Stimulated activated CD8-positive, alpha-beta memory T cell treated with anti-CD3 and anti-CD28 coated beads, Interleukin-2, amount 100 ng/mL, for 48 hours (primary cell): ENCODE data around the gene SLC7A6.
A peak's percentile ranks its signal among the peaks of the same experiment; 100 is the strongest.
"Not testable (repeated sequence)": the region's sequence is repeated elsewhere in the genome, so short reads cannot be mapped to it uniquely, and the experiment has no call there.

Experiments used
- DNase-seq, 2 donors: peaks; one replicate each; pipeline ENCODE4 v3.0.0-alpha.2; 2020; ENCODE audit warnings: low read depth in 2 of 2

Gene SLC7A6

DNA sequence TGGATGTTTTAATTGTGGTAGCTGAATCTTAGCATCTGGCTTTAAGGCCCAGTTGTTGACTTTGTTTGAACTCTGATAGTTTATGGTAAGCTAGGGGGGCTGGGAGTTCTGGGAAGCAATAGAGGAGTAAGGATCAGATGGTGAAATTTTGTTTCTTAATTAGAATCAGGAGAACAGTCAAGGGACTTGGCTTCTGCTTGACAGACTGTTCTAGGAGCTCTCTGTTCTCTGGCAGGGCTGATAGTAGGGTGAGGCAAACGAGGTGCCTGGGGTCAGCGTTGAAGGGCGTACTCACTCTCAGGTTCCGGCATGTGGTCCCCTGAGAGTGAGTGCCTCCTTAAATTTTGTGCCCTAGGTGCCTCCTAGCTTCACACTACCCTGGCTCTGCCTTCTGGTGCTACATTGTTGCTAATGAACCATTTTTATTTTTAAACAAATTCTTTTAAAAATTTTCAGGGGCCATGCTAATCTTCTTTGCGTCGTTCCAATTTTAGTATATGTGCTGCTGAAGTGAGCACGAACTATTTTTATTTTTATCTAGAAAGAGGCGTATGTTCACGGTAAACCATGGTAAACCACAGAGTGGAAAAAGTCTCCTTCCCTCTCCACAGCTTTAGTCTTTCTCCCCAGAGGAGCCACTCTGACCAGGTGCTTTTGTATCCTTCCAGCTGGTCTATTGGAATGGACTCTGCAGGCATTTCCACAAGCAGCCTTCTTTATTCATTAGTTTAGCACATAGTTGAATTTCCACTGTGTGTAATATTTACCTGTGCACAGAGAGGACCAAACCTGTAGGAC lies 19.7 kb downstream of the SLC7A6 start:
- DNase-seq = no peak

DNA sequence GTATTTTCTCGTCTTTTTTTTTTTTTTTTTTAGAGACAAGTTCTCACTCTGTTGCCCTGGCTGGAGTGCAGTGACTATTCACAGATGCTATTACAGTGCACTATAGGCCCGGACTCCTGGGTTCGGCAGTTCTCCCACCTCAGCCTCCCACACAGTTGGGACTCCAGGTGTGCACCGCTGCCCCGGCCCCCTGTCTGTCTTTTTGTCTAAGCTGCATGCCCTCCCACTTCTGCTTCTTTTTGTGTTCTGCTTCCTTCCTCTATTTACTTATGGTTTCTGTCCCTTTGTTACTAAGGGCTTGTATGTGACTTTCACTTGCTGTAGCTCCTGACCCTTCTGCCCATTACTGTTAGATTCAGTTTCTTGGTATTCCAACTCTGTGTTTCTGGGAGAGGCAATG lies 20.5 kb downstream of the SLC7A6 start:
- no peak for DNase-seq

- DNase-seq = no peak
These were observed 21.4 kb downstream of the SLC7A6 start for GRCh38 chr16:68285683-68286082.

DNA sequence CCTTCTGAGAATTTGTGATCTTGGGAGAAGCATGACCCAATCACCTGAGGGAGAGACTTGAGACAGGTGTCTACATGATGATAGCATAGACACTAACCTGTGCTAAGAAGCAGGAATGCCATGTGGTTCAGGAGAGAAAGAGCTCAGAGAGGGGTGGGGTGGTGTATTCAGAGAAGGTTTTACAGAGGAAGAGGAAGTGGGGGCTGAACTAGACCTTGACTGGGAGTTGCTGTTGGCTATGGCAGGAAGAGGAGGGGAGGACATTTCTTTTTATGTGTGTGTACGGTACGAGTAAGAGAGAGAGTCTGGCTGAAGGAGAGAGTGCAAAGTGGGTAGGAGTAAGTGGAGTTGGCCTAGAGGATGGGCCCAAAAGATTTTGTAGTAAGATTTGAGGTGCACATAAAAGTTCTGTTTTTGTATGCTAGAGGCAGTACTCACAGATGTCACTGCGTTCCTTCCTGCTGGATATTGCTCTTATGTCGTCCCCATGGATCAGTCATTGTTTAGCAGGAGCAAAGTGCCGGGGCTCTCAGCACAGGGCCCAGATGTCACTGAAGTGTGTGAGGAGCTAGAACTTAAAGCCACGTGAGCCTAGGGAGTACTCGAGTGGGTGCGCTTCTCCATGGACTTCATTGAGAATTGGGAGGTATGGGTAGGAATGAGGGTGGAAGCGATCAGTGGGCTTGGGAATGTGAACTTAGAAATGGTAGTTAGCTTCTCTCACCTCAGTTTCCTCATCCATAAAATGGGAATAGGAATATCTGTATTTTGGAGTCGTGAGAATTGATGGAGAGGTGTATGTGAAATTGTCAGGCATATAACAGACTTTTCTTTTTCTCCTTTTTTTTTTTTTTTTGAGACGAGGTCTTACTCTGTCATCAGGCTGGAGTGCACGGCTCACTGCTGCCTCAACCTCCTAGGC lies 22.1 kb downstream of the SLC7A6 start:
- no peak for DNase-seq

DNA sequence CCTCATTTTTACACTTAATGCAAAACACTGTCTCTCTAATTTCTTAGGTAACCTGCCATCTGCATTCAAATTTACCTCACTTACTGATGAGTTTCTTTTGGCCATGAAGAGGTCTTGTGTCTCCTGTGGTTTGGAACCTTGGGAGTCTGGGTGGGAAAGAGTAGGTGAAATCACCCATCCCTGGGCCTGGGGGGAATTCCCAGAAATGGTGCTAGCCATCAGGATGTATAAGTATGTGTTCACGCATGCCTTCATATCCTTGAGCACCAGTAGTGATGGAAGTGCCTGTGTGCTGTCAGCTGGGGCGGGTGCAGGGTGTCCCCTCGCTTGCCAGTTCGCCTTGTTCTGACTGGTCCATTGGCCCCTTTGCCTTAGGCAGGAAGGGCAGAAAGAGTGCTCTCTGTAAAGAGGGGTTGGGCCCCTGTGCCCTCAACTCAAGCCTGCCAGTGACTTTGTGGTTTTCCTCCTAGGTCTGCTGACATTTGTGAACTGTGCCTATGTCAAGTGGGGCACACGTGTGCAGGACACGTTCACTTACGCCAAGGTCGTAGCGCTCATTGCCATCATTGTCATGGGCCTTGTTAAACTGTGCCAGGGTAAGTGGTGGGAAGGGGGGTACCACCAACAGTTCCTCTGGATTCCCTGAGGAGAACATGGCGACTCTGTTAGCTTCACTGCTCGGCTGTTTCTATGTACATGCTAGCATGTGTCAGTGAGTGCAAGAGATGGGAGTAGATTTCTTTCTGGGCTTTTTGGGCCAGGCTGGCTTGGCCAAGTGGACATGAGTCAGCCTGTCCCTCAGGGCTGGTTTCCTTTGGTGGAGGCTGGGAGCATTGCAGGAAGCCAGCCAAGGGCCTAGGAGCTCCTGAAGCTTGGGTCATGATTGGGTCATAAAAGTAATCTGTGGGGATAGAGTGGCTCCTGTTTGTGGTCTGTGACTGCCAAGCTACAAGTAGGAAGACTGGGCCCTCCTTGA lies 23.2 kb downstream of the SLC7A6 start:
- DNase-seq = no peak

DNA sequence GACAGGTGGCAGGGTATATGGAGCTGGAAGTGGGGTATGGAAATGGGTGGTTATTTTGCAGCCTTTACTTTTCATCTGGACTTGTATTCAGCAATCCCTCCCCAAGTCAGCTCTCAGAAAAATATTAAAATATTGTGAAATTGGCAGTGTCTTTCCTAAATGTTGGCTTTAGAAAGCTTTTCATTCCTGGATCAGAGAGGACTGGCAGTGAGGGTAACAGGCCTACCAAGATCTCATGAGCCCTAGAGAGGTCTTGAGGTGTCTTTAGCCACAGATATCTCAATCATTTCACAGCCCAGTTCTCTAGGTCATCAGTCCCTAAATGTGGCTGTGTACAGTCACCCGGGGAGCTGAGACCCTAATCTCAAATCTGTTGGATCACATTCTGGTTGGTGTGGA lies 23.9 kb downstream of the SLC7A6 start:
- DNase-seq = no peak

DNA sequence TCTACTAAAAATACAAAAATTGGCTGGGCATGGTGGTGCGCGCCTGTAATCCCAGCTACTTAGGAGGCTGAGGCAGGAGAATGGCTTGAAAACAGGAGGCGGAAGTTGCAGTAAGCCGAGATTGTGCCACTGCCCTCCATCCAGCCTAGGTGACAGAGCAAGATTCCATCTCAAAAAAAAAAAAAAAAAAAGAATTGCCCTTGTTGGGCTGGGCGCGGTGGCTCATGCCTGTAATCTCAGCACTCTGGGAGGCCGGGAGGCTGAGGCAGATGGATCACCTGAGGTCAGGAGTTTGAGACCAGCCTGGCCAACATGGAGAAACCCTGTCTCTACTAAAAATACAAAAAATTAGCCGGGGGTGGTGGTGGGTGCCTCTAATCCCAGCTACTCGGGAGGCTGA lies 24.5 kb downstream of the SLC7A6 start:
- not testable (repeated sequence) for DNase-seq

- no peak for DNase-seq
These were observed 24.9 kb downstream of the SLC7A6 start for GRCh38 chr16:68289202-68289601.

GRCh38 chr16:68289621-68290329 lies 25.4 kb downstream of the SLC7A6 start:
- DNase-seq = peak in 1 of 2 donors; percentile 52

DNA sequence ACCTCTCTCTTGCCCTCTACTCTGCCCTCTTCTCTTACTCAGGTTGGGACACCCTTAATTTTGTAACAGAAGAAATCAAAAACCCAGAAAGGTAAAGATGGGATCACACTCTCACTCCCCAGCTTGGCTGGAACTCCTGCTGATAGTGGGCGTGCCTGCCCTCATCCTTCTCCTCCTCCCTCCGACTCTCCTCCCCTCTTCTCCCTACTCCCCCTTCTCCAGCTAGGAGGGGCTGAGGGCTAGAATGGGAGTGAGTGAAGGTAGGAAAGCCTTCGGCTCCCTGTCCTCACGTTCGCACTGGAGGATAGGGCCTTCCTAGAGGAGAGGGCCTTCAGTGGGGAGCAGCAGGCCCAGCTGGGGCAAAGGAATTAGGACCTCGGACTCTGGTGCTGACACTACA lies 26.1 kb downstream of the SLC7A6 start:
- DNase-seq = no peak

DNA sequence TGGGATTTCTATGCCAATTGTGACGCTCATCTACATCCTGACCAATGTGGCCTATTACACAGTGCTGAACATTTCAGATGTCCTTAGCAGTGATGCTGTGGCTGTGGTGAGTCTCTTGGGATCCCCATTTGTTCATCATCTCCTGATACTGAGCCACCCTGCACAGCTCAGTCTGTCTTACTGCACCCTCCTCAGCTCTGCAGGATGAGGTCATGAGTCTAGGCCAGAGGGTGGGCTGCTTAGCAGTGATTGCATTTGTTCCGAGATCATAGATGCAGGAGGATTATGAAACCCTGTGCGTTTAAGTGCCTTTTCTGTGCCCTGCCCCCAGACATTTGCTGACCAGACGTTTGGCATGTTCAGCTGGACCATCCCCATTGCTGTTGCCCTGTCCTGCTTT lies 26.9 kb downstream of the SLC7A6 start:
- no peak for DNase-seq

- no peak for DNase-seq
These were observed 28.1 kb downstream of the SLC7A6 start for GRCh38 chr16:68292425-68292824.

GRCh38 chr16:68296291-68296690 lies 32.0 kb downstream of the SLC7A6 start:
- no peak for DNase-seq

GRCh38 chr16:68296693-68297092 lies 32.4 kb downstream of the SLC7A6 start:
- DNase-seq = no peak

DNA sequence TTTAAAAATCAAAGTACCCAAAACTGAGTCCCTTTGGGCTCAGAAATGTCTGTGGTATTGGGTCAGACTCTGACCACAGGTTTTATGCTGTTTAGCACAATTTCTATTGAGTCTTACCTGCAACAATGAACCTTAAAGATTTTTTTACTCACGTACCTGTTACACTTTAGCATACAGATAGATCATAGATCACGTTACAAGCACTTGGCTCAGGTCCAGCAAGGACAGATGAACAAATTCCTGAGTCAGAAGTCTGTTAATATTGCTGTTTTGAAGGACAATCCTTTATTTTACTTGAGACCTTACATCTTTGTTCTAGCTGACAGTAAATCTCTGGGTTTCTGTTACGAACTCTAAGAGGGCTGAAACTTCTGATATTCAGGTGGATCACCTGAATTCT lies 33.6 kb downstream of the SLC7A6 start:
- DNase-seq = no peak

GRCh38 chr16:68298312-68298711 lies 34.0 kb downstream of the SLC7A6 start:
- DNase-seq = no peak

GRCh38 chr16:68298907-68299561 lies 34.7 kb downstream of the SLC7A6 start:
- DNase-seq = no peak

GRCh38 chr16:68299571-68300453 lies 35.5 kb downstream of the SLC7A6 start:
- DNase-seq = no peak

DNA sequence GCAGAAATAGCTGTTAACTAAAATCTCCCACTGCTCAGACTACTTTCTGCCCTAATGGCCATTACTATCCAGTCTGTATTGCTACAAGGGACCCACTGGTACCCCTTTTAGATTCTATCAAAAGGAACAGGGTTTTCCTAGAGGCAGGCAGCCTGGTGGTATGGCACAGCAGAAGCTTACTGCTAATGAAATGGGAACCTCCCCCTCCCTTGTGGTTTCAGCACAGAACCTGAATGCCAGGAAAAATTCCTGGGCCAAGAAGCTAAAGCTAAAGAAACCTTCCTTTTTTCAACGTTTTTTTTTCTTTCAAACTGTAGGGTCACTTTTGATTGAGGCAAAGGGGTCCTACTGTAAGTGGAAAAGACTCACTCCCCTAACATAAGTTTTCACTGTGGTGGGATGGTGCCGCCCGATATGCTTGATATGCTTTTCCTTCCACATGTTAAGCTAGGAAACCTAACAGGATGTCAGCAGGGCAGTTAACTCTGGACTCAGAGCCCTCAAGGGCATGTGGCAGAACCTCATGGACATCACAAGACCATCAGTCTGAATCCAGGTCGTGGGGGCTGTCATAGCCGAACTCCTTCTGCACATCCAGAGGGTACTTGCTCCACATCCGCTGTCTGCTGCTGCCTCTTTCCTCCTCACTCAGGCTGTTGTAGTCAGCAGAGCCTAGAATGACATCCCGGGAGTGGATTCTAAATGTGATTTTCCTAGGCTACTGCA lies 36.6 kb downstream of the SLC7A6 start:
- DNase-seq = no peak
